H1 (cell line): ENCODE data around the gene PIGZ.

Source experiments
- BACH1 ChIP-seq: IDR thresholded peaks from 2 replicates; pipeline ENCODE4 v1.6.1; 2012; ENCODE audit warnings: low read length, improper control_type of control experiment
- CTCF ChIP-seq, 3 experiments: IDR thresholded peaks; 1 replicate in 2 of 3; 2 replicates in 1 of 3; pipeline versions ENCODE4 v1.5.1 to v1.6.1; 2011; ENCODE audit warnings: low read length in 3 of 3, mild to moderate bottlenecking in 3 of 3, inconsistent platforms in 2 of 3, low read depth in 1 of 3, moderate library complexity in 1 of 3; ENCODE audit not compliant: insufficient read depth in 1 of 3; ENCODE audit errors: control extremely low read depth in 1 of 3
- EP300 ChIP-seq, 2 experiments: IDR thresholded peaks; 1 replicate in 1 of 2; 2 replicates in 1 of 2; pipeline ENCODE4 v1.6.1; 2011 to 2012; ENCODE audit warnings: low read depth in 2 of 2, low read length in 2 of 2, mild to moderate bottlenecking in 2 of 2, borderline replicate concordance in 1 of 2, inconsistent platforms in 1 of 2, moderate library complexity in 1 of 2
- HDAC6 ChIP-seq: IDR thresholded peaks from one replicate; pipeline ENCODE4 v1.7.1; 2012; ENCODE audit warnings: low read depth, mild to moderate bottlenecking, inconsistent platforms, low read length, moderate library complexity
- MAX ChIP-seq: IDR thresholded peaks from 2 replicates; pipeline ENCODE4 v1.6.1; 2012; ENCODE audit warnings: inconsistent platforms
- ZNF274 ChIP-seq: IDR thresholded peaks from 2 replicates; pipeline ENCODE4 v1.7.0; 2012; ENCODE audit warnings: low read length, borderline replicate concordance; ENCODE audit errors: extremely low read depth

GRCh38 chr3:196949750-196950149 lies 18.9 kb downstream of the PIGZ start:
- TF ChIP-seq CTCF (IDR thresholded peaks at IDR 0.05; ENCODE audit: control extremely low read depth in 1 of 3, insufficient read depth in 1 of 3, low read depth in 1 of 3, low read length in 3 of 3): no peak
- no peak for TF ChIP-seq HDAC6
- no peak for TF ChIP-seq EP300 (IDR thresholded peaks at IDR 0.05; ENCODE audit: borderline replicate concordance in 1 of 2, low read depth in 2 of 2, low read length in 2 of 2)
- TF ChIP-seq BACH1: no peak
- no peak for TF ChIP-seq ZNF274
- TF ChIP-seq MAX: no peak
